ENCODE results near the gene MUS81.

MUS81 gene

DNA sequence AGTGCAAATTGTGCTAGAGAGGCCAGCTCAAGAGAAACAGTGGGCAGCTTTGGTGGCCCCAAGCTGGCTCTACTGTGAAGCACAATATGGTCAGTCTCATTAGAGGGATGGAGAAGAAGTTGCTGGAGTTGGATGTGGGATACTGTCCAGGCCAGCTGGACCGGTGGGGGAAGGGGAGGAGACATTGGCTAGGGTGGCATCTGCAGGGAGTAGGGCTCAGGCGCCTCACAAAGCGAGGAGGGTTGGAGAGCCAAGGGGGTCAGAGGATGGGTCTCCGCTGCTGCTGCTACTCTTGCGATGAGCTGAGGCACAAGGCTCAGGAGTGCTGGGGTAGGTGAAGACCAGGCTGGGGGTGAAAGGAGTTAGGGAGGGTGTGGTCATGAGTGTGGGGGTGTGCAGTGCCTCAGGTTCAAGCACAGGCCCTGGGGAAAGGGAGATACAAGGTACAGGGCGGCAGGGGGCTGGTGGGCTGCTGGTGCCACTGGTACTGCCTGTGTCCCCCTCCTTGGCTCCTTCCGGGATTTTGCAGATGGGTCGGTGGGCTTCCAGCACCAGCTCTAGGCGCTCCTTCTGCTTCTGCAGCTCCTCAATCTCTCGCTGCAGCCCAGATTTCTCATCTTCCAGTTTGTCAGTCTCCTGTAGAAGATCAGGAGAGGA lies 32.6 kb downstream of the MUS81 start:
- no peak for DNase-seq

DNA sequence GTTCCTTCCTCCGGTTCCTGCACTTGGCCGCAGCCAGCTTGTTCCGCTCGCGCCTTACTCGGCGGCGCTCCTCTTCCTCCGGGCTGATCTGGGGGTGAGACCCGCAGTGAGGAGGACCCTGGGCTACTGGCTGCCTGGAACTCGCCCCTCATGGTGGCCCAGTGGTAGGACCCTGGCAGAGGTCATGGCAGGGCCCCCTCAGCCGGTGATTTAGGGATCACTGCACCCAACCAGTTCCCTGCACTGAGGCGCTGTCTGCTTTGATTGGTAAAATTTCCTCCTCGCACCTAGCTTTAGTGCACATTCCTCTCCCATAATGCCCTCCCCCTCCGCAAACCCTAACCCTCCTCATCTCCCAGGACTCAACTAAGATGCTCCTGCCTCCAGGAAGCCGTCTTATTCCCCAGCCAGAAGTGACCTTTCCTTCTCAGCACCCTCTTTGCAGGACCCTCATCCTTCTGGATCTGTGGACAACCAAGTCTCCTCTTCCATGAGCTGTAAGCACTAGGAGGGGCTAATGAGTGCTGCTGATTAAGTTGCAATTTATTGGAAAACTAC lies 33.9 kb downstream of the MUS81 start:
- no peak for DNase-seq

DNA sequence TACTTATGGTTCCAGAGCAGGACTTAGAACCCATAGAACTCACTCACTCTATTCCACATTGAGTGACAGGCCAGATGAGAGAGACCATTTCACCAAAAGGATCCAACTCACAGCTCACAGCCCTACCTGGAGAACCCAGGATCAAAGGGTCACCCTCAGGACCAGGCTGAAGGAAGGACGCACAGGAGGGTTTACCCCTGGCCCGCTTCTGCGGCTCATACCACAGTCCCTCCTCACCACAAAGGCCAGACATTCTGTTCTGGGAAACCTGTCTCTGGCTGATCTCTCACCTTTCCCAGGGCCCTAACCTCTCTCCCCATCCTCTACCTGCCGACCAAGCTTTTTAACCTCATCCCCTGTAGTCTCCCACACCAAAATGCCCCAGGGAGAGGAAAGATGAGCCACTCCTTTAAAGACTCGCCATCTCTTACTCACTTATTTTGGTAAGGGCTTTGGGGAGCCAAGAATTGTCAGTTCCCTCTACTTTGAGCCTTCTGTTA lies 35.3 kb downstream of the MUS81 start:
- no peak for DNase-seq

DNA sequence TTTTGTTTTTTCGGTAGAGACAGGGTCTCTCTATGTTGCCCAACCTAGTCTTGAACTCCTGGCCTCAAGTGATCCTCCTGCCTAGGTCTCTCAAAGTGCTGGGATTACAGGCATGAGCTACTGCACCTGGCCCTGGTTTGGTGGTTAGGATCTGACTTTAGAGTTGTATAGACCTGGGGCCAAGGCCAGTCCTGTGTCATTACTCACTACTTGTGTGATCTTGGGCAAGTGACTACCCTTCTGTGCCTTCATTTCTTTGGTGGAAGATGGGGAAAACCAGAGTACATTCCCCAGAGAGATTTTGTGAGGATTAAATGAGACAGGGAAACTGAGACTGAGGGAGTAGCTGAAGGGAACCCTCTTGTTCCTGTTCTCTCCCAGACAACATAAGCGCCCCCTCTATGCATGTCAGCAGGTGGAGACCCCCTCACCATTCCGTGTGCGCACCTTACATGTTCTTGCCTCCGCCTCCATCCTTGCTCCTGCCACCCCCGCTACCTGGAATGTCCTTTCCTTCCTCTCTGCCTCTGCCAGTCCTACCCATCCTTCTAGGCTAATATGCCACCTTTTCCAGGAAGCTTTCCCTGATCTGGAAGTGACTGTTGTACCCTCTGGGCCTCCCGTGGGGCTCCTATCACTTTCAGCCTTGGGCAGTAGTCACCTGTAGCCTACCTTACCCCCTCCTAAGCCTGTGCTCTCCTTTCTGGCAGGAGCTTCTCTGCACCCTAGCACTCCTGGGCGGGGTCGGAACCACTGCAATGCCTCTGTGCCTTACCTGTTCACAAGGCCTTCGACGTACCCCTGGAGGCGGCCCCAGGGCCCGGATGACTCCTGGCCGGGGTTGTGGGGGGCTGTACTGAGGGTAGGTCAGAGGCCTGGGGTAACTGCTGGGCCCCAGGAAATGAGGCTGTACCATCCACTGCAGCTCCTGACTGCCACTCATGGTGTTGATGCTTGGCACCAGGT lies 36.1 kb downstream of the MUS81 start:
- DNase-seq, result no peak

DNA sequence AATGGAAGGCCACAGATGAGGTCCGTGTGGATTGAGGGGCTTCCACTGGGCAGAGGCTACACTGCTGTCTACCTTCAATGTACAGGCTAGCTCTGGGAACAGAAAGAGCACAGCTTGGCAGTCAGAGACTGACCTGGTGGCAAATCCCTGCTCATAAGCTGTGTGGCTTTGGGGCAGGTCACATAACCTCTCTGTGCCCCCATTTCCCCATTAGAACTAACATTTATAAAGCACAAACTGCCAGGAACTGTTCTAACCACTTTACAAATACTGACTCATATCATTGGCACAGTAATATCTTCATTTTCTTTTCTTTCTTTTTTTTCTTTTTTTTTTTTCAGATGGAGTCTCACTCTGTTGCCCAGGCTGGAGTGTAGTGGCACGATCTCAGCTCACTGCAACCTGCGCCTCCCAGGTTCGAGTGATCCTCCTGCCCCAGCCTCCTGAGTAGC lies 36.8 kb downstream of the MUS81 start:
- DNase-seq, result no peak

DNA sequence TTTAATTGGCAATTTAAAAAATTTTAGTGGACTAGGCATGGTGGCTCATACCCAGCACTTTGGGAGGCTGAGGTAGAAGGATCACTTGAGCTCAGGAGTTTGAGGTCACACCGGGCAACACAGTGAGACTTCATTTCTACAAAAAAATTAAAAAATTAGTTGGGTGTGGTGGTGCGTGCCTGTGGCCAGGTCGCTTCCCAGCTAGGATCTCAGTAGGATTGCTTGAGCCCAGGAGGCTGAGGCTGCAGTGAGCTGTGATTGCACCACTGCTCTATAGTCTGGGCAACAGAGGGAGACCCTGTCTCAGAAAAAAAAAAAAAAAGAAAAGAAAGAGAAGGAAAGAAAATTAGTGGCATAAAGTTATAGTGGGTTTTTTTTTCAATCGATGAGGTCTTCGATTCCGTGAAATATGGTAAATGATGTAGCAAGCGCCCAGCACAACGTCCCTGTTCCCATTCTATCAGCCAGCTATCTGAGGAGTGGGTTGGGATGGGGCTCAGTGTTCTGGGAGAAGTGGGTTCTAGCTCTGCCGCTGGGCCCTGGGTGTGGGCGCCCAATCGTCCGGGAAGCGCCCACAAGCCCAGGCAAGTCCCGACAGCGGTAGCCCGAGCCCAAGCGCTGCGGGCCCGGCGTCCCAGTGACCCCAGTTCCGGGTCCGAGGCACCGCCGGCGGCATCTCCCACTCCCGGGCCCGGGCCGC lies 38.6 kb downstream of the MUS81 start:
- no peak for DNase-seq

DNA sequence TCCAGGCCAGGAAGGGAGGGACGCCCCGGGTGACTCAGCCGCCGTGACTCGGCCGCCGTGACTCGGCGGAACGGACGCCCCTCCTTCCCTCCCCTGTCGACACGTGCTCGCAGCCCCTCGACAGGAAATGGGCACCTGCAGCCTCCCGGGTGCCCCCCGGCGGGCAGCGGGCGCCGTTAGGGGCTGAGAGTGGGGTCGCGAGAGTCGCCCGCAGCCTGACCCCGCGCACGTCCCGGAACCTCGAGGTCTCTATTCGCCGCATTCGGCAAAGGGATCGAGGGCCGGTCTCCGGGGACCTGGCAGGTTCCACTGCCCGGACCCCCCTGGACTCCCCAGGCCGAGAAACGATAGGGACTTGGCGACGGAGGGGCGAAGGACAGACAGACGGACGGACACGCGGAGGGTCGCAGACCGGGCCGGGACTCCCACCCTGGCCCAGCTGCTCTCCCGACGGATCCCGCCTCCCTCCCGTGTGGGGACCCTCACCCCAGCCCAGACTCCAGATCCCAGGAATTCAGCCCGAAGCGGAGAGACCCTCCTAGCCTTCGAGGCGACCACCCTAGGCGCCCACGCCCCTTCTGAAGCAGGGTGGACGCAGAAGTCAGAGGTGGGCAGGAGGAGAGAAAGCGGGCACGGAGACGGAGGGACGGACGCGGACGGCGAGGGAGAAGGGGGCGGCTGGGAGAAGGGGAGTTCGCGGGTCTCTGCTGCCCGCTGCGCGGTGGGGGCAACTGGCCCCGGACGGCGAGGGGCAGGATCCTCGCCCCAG lies 39.3 kb downstream of the MUS81 start:
- peak; percentile 82 for DNase-seq

DNA sequence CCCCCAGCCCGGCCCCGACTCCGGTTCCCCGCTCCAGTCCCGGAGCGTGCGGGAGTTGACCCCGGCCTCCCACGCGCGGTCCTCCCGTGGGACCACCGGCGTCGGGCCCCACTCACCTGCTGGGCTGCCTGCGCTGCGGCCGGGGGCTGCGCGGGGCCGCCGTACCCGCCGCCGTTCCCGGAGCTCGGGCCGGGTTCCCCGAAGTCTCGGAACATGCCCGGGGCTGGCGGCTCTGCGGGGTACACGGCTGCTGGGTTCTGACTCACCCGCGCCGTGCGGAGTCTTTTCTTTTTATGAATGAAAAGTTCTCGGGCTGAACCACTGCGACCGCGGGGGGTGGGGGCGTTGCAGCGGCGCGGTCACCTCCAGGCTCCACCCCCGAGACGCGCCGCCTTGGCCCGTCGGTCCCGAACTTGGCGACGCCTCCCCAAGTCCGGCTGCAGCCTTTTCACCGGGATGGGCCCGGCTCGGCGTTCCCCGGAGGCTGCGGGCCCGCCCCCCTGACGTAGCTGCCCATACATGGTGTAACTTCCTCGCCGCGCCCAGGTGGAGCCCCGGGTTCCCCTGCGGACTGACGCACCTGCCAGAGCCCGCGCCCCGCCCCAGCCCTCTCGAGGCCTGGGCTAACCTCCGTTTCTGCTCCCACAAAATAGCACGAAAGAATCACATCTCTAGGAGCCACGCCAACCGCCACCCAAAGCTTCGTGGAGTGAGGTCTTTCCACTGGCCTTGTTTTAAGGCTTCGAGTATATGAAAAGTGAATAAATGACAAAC lies 40.1 kb downstream of the MUS81 start, which contains the start of gene FOSL1:
Gene FOSL1, minus strand, starts transcription at position 264 of the 774 bp plus-strand sequence. Its CDS starts 49 bp downstream, at position 215.
- DNase-seq, result peak; percentile 96

DNA sequence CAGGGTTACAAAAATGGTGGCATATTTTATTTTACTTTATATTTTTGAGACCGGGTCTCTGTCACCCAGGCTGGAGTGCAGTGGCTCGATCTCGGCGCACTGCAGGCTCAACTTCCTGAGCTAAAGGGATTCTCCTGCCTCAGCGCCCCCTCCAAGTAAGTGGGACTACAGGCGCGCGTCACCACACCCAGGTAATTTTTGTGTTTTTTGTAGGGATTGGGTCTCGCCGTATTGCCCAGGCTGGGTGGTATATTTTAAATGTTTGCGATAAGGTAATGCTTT lies 40.6 kb downstream of the MUS81 start:
- DNase-seq, result no peak

DNA sequence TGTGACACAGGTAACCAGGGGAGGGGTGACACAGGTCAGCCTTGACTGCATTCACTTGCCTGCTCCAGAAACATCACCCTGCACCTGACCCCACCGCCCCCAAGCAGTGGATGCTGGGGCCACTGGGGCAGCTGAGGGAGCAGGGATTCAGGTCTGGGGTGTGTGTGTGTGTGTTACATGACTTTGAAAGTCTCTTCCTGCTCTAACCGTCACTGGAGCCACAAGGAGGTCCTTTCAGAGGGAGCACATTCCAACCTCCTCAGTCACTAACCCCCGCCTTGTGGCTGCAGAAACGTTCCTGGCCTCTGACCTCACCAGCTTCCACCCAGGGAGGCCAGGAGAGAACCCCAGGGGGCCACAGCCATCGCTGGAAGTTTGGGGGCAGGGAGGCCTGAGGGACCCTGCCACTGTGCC lies 42.8 kb downstream of the MUS81 start:
- DNase-seq, result no peak

DNA sequence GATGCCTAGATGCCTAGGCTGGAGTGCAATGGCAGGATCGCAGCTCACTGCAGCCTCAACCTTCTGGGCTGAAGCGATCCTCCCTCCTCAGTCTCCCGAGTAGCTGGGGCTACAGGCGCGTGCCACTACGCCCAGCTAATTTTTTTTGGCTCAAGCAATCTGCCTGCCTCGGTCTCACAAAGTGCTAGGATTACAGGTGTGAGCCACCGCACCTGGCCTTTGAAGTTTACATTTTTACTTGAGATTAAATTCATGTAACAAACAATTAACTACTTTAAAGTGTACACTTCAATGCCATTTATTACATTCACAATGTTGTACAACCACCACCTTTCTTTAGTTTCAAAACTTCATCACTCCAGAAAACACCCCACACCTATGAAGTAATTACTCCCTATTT lies 43.5 kb downstream of the MUS81 start:
- DNase-seq, result no peak

DNA sequence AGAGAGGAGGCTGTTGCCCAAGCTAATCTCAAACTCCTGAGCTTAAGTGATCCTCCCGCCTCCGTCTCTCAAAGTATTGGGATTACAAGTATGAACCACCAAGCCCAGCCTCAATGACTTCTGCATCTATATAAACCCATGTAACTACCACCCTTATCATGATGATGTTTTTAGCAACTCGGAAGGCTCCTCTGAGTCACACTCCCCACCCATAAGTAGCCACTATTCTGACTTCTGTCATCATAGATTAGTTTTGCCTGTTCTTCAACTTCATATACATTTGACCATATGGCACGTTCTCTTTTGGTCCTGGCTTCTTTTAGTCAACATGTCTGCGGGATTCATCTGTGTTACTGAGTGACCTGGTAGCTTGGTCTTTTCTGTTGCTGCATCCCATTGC lies 46.4 kb downstream of the MUS81 start:
- DNase-seq, result no peak

DNA sequence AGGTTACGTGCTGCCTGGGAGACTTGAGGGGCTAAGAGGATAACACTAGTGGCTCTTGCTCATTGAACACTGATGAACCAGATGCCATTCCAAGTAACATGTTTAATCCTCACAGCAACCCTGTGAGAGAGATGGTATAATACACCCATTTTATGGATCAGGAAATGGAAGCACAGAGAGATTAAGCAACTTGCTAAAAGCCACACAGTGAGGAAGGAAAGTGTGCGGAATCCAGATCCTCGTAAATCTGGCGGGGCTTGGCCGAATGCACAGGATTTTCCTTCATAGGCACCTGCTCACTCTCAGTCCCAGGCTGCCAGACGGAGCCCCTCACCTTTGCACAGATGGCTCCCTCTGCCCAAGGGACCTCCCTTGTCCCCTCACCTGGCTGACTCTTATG lies 47.6 kb downstream of the MUS81 start:
- no peak for DNase-seq

DNA sequence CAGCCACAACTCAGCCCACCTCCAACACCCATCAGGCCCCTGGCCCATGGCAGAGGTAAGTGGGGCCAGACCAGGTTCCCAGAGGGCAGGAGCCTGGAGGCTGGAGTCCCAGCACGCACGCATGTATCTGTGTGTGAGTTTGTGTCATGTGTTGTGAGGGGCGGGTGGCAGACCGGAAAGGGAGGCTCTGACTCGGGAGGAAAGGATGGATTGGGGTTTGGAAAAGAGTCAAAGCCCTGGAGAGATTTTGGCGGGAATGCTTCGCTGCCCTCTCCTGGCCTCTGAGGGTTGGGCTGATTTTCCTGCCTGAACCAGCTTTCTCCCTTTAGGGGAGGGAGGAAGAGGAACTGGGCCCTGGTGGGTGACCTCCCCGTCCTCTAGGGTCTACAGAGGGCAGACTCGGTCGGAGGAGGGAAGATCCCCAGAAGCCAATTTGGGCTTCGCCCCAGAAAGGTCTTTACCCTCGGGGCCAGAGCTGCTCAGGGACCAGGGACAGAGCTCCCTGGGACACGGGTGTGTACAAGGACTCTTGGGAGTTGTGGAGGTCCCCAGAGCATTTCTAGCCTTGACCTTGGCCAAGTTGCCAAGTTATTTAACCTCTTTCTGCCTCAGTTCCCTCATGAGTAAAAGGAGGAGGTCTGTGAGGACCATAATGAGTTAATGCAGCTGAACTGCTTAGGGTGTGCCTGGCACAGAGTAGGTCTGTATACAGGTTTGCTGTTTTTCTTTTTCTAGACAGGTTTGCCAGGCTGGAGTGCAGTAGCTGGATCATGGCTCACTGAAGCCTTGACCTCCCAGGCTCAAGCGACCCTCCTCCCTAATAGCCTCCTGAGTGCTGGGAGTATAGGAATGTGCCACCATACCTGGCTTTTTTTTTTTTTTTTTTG lies 51.7 kb downstream of the MUS81 start:
- DNase-seq, result no peak

DNA sequence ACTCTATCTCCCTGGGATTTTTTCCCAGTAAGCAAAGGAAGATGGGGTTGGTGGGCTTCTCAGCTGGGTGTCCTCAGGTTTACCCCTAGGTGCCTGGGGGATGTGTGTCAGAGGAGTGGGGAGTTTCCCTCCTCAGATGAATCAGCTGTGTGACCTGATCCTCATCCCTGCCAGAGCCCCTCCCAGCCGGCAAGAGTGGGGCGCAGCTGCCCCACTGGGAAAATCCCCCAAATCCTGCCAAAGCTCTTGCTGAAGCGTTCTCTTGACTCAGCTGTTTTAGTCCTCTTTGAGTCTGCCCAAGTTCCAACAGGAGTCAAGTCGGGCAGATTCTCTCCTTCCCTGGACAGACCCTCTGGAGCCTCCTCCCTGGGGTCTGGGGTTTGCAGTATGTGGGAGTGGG lies 52.6 kb downstream of the MUS81 start:
- DNase-seq, result no peak

DNA sequence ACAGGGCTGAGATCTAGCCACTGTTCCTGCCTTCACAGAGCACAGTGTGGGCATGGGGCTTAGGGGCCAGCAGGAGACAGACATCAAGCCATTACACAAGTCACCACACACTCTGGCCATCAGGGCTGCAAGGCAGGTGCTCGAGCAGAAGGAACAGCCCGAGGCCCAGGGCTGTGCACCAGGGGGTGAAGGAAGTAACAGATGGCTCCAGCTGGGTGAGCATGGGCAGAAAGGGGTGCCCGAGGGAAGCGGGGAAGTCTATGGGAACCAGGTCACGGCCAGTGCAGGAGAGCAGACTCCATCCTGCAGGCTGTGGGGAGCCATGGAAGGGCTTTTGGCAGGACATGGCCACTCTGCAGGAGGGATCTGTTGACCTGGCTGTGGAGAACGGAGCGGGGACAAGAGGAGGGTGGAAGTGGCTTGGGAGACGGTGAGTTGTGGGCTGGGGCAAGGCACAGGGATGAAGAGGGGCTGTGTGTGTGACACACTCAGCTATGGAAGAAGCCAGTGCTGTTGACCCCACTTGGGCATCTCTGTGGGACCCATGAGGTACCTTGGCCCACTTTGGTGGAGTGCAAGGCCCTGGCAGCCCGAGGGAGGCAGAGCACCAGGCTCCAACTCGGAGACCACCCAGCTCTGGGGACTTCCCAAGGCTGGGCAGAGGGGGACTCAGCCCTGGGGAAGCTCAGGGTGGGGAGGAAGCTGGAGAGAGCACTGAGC lies 55.0 kb downstream of the MUS81 start:
- DNase-seq, result no peak

DNA sequence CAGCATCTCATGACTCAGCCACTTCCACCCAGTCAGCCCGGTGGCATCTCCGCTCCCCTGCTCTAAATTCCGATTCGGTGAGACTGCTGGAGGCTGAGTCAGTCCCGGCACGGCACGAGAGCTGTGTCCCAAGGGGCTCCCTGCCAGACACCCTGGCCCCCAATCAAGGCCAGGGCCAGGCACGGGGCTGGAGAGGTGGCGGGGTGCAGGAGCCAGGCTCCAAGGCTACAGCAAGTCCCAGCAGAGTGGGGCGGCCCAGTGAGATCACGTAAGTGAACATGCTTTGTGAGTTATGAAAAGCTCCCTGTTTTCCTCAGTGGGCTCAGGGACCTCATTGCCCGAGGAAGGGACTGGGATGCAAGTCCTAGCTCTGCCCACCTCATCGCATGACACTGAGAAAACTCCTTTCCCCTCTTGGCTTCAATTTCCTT lies 55.6 kb downstream of the MUS81 start:
- DNase-seq, result no peak

Measured in stimulated activated CD4-positive, alpha-beta T cell treated with anti-CD3 and anti-CD28 coated beads, Interleukin-1b, Interleukin-23, amount 100 ng/mL, for 48 hours (primary cell).